A549 (cell line): ENCODE results near the gene RPS6KC1. TPM values are rescaled to one million over a fixed set of nuclear protein-coding genes. Genes with fewer than 3 reads are reported as not detected.
"Not testable (repeated sequence)": the region's sequence is repeated elsewhere in the genome, so short reads cannot be mapped to it uniquely, and the experiment has no call there.

Experiments used
- ATAC-seq, 2 experiments: fragments of 200-7000 bp in 1 of 2; fragments of >200 bp in 1 of 2; cut with Nextera tagmentation in 1 of 2; cut with Tn5 transposase in 1 of 2; 3 replicates each; pipeline versions ENCODE4 v1.8.0 to v1.9.1; 2018 to 2020; ENCODE audit warnings: mild to moderate bottlenecking in 1 of 2, moderate library complexity in 1 of 2
- CTCF ChIA-PET: fragments of 300-600 bp; sonication (Branson Sonifier 250); formaldehyde crosslinking; extraction: SDS; loops from one replicate; lab custom pipeline; 2021; ENCODE audit warnings: antibody characterized with exemption, inconsistent platforms; lab: Yijun Ruan, JAX
- POLR2A ChIA-PET: fragments of 350-600 bp; formaldehyde crosslinking; extraction: SDS; loops from one replicate; lab custom pipeline; 2021; ENCODE audit warnings: antibody characterized with exemption, inconsistent platforms; lab: Yijun Ruan, JAX
- DNase-seq, 2 experiments: peaks; one replicate each; pipeline versions ENCODE4 v3.0.0 to v3.0.0-alpha.2; 2011 to 2016; ENCODE audit warnings: low read depth in 1 of 2, low spot score in 1 of 2
- FAIRE-seq: peaks from 2 replicates; lab custom pipeline; 2011; peaks lifted over from hg19 to GRCh38; lab: Jason Lieb, UNC
- H3K27ac ChIP-seq, 2 experiments: fragments of >200 bp; sonication (Bioruptor Twin); formaldehyde crosslinking; 3 replicates each; pipeline ENCODE4 v1.5.1; 2016 to 2017
- H3K4me1 ChIP-seq: fragments of >200 bp; sonication (Bioruptor Twin); formaldehyde crosslinking; 3 replicates; pipeline ENCODE4 v1.6.1; 2016
- H3K4me2 ChIP-seq: fragments of >200 bp; sonication (Bioruptor Twin); formaldehyde crosslinking; 3 replicates; pipeline ENCODE4 v1.6.1; 2016
- H3K4me3 ChIP-seq: fragments of >200 bp; sonication (Bioruptor Twin); formaldehyde crosslinking; 3 replicates; pipeline ENCODE4 v1.5.1; 2016
- H3K9me3 ChIP-seq: fragments of >200 bp; sonication (Bioruptor Twin); formaldehyde crosslinking; 3 replicates; pipeline ENCODE4 v1.6.1; 2016
- BCL3 ChIP-seq: fragments of >200 bp; sonication (Bioruptor Twin); formaldehyde crosslinking; IDR thresholded peaks from 3 replicates; pipeline ENCODE4 v1.6.1; 2016
- CEBPB ChIP-seq, 2 experiments: fragments of >200 bp in 1 of 2; sonication (Bioruptor Twin) in 1 of 2; formaldehyde crosslinking in 1 of 2; IDR thresholded peaks; 2 replicates each; pipeline ENCODE4 v1.6.1; 2012 to 2016
- EHF ChIP-seq: fragments of 250-450 bp; sonication (Bioruptor Pico); IDR thresholded peaks from 2 replicates; pipeline ENCODE4 v1.5.0; 2020; ENCODE audit warnings: mild to moderate bottlenecking
- ELK1 ChIP-seq: fragments of 150-350 bp; IDR thresholded peaks from 2 replicates; pipeline ENCODE4 v1.6.1; 2014; ENCODE audit warnings: low read depth, mild to moderate bottlenecking, low read length
- FOSB ChIP-seq: fragments of 250-450 bp; sonication (Bioruptor Pico); IDR thresholded peaks from 2 replicates; pipeline ENCODE4 v1.5.0; 2020; ENCODE audit warnings: mild to moderate bottlenecking, moderate library complexity
- HDAC2 ChIP-seq: fragments of 200-600 bp; sonication (generic); IDR thresholded peaks from 2 replicates; pipeline ENCODE4 v1.6.1; 2016
- HOXB13 ChIP-seq: fragments of 250-450 bp; sonication (Bioruptor Pico); IDR thresholded peaks from 2 replicates; pipeline ENCODE4 v1.5.0; 2020; ENCODE audit warnings: low read depth, mild to moderate bottlenecking, moderate library complexity
- MAFK ChIP-seq: fragments of 450-650 bp; IDR thresholded peaks from 2 replicates; pipeline ENCODE4 v1.6.1; 2014; ENCODE audit not compliant: partially characterized antibody
- POLR2A ChIP-seq: IDR thresholded peaks from 2 replicates; pipeline ENCODE4 v1.6.1; 2012; ENCODE audit warnings: mild to moderate bottlenecking, low read length
- REST ChIP-seq: fragments of 200-600 bp; sonication (generic); IDR thresholded peaks from 2 replicates; pipeline ENCODE4 v1.6.1; 2016; ENCODE audit warnings: antibody characterized with exemption, mild to moderate bottlenecking, moderate library complexity
- TFCP2L1 ChIP-seq: fragments of 250-450 bp; sonication (Bioruptor Pico); IDR thresholded peaks from 2 replicates; pipeline ENCODE4 v1.5.0; 2021; ENCODE audit warnings: mild to moderate bottlenecking
- USF2 ChIP-seq: fragments of 450-650 bp; IDR thresholded peaks from 2 replicates; pipeline ENCODE4 v1.6.1; 2014; ENCODE audit warnings: antibody characterized with exemption
- ZNF302 ChIP-seq: fragments of 250-450 bp; sonication (Bioruptor Pico); IDR thresholded peaks from 2 replicates; pipeline ENCODE4 v1.9.0; 2021; ENCODE audit warnings: inconsistent platforms, mild to moderate bottlenecking, moderate library complexity
- WGBS: methylation state at CpG from one replicate; pipeline ENCODE4 v1.1.6; 2017; ENCODE audit errors: missing lambda C conversion rate; 5-methylcytosine and 5-hydroxymethylcytosine counted together
- polyA plus RNA-seq, 4 experiments: library from polyadenylated mRNA; depleted of rRNA in 3 of 4; stranded (reverse); fragments of >200 nt; fragmentation: RNase III in 1 of 4; extraction: RNeasy Plus Mini Kit Qiagen cat#74134 plus additional on column Dnase treatment in 1 of 4; gene quantifications; 2 replicates in 3 of 4; 3 replicates in 1 of 4; pipeline ENCODE4 v1.2.3, GENCODE V29; 2011 to 2017

RPS6KC1 gene
- polyA plus RNA-seq, 2 of the 4 experiments (the other 2 are of a cell fraction), result 11.7 to 25.4 TPM

- no peaks in the 10 kb centered on the region for H3K9me3 ChIP-seq
- H3K4me3 ChIP-seq, result no peak overlapping the region
- TF ChIP-seq CEBPB (IDR thresholded peaks at IDR 0.05) (no peak), USF2 (no peak), EHF (no peak), HOXB13 (CRISPR knock-in tag) (no peak), MAFK (peak; percentile 72)
- TF ChIP-seq, all 56 proteins: peak for 1
- FAIRE-seq, result no peak
- 81% methylated on average over 4 of the region's 4 CpGs for WGBS
- DNase-seq, result no peak
- no peak overlapping the region for H3K4me2 ChIP-seq
- ChIA-PET CTCF (no interaction called here), POLR2A (no interaction called here)
- no peak overlapping the region for H3K27ac ChIP-seq
- H3K4me1 ChIP-seq, result no peaks in the 10 kb centered on the region
- ATAC-seq, result no peak
These were observed 59.6 kb downstream of the RPS6KC1 start for GRCh38 chr1:213110349-213111300.

- no peak overlapping the region for H3K27ac ChIP-seq
- FAIRE-seq (no peak), ATAC-seq (no peak), DNase-seq (no peak)
- ChIA-PET CTCF (no interaction called here), POLR2A (no interaction called here)
- H3K4me3 ChIP-seq, result no peak overlapping the region
- H3K9me3 ChIP-seq, result no peaks in the 10 kb centered on the region
- WGBS, result 78% methylated on average over 2 of the region's 2 CpGs
- no peaks in the 10 kb centered on the region for H3K4me1 ChIP-seq
- TF ChIP-seq EHF (no peak), ZNF302 (CRISPR knock-in tag) (no peak), REST (no peak), FOSB (CRISPR knock-in tag) (no peak), TFCP2L1 (no peak), USF2 (no peak), ELK1 (no peak), POLR2A (no peak), BCL3 (no peak), HDAC2 (no peak)
- no peak overlapping the region for H3K4me2 ChIP-seq
These were observed 60.5 kb downstream of the RPS6KC1 start for GRCh38 chr1:213111502-213111901.

- H3K4me1 ChIP-seq, H3K27ac ChIP-seq, FAIRE-seq, POLR2A ChIA-PET, CTCF ChIA-PET, H3K9me3 ChIP-seq, H3K4me2 ChIP-seq, ATAC-seq, H3K4me3 ChIP-seq, DNase-seq: not testable (repeated sequence)
- WGBS, result 83% methylated on average over 3 of the region's 3 CpGs
These were observed 61.7 kb downstream of the RPS6KC1 start for GRCh38 chr1:213112723-213113122.

- FAIRE-seq, H3K4me3 ChIP-seq, ATAC-seq, H3K9me3 ChIP-seq, POLR2A ChIA-PET, DNase-seq, CTCF ChIA-PET, H3K4me2 ChIP-seq, H3K27ac ChIP-seq: not testable (repeated sequence)
- 88% methylated on average over 4 of the region's 4 CpGs for WGBS
- H3K4me1 ChIP-seq, result peaks cover 16% of the 10 kb centered on the region
These were observed 66.7 kb downstream of the RPS6KC1 start for GRCh38 chr1:213117699-213118180.
